Stimulated activated naive CD4-positive, alpha-beta T cell (primary cell): ENCODE measurements around the gene R3HDM4.

Experiments
- DNase-seq, 6 experiments: peaks; one replicate each; lab custom pipeline; 2025; lab: John Stamatoyannopoulos, UW

The R3HDM4 gene

GRCh38 chr19:912181-913079 lies 589 bp downstream of the R3HDM4 start:
- DNase-seq: peak in 3 of 6 experiments; percentile 39 to 64 (median 50)

GRCh38 chr19:911197-912033 lies 1.6 kb downstream of the R3HDM4 start:
- DNase-seq: peak in 4 of 6 experiments; percentile 18 to 56 (median 24)

- peak in 2 of 6 experiments; percentile 27 to 33 for DNase-seq
Observed at GRCh38 chr19:907183-907853, 5.7 kb downstream of the R3HDM4 start.

DNA sequence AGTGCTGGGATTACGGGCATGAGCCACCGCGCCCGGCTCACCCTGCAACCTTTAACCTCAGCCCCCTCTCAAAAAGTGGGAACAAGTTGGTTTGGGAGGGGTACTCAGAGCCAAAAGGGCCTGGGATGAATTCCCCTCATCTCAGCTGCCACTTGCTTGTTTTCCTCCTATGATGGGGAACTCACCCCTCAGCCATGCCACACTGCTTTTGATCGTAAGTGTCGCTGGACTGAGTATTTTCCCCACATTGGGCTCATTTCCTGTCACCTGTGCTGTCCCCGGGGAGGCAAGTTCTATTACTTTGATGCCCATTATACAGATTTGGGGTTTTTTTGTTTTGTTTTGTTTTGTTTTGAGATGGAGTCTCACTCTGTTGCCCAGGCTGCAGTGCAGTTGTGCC lies 6.5 kb downstream of the R3HDM4 start:
- peak in 3 of 6 experiments; percentile 14 to 28 (median 18) for DNase-seq

DNA sequence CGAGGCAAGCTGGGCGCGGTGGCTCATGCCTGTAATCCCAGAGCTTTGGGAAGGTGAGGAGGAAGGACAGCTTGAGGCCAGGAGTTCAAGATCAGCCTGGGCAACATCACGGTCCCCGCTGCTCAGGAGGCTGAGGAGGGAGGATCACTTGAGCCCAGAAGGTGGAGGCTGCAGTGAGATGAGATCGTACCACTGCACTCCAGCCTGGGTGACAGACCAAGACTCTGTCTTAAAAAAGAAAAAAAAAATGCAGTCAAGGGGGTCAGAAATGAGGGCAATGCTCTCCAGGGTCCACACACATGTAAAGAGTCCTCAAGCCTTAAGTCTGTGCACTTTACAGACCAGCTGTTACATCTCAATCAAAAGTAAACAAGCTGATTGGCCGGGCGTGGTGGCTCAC lies 8.5 kb downstream of the R3HDM4 start:
- DNase-seq: no peak

DNA sequence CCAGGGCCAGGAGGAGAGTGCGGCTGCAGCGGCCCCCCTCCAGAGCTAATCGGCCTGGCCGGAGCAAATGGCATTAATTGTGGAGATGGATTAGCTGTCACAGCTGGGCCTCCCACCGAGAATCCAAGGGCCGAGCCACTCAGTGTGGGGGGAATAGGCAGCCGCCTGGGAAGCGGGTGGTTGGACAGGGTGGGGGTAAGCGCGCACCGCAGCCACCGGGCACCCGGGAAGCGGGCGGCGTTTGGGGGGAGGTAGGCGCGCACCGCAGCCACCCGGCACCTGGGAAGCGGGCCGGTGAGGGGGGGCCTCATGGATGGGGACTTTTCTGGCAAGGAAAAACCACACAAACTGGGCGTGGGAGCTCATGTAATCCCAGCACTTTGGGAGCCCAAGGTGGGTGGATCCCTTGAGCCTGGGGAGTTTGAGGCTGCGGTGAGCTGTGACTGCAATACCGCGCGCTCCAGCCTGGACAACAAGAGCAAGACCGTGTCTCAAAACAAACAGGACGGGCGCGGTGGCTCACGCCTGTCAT lies 9.7 kb downstream of the R3HDM4 start:
- no peak for DNase-seq

DNA sequence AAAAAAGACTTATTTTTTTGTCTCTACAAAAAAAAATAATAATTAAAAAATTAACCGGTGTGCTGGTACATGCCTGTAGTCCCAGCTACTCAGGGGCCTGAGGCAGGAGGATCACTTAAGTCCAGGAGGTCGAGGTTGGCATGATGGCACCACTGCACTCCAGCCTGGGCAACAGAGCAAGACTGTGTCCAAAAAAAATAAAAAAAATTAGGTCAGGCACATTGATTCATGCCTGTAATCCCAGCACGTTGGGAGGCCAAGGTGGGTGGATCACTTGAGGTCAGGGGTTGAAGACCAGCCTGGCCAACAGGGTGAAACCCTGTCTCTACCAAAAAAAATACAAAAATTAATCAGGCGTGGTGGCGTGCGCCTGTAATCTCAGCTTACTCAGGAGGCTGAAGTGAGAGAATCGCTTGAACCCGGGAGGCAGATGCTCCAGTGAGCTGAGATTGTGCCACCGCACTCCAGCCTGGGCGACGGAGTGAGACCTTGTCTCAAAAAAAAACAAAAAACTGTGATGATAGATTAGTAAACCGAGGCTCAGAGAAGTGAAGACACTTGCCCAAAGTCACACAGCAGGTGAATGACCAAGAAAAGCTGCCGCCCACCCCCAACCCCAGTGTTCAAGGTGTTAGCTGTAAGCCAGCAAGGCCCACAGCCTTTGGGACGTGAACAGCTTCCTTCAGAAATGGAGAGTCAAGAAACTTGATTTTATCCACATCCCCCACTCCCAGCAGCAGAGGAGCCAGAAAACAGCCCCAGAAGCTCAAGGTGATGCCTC lies 10.4 kb downstream of the R3HDM4 start:
- DNase-seq: no peak

GRCh38 chr19:902093-902370 lies 11.0 kb downstream of the R3HDM4 start:
- no peak for DNase-seq

DNA sequence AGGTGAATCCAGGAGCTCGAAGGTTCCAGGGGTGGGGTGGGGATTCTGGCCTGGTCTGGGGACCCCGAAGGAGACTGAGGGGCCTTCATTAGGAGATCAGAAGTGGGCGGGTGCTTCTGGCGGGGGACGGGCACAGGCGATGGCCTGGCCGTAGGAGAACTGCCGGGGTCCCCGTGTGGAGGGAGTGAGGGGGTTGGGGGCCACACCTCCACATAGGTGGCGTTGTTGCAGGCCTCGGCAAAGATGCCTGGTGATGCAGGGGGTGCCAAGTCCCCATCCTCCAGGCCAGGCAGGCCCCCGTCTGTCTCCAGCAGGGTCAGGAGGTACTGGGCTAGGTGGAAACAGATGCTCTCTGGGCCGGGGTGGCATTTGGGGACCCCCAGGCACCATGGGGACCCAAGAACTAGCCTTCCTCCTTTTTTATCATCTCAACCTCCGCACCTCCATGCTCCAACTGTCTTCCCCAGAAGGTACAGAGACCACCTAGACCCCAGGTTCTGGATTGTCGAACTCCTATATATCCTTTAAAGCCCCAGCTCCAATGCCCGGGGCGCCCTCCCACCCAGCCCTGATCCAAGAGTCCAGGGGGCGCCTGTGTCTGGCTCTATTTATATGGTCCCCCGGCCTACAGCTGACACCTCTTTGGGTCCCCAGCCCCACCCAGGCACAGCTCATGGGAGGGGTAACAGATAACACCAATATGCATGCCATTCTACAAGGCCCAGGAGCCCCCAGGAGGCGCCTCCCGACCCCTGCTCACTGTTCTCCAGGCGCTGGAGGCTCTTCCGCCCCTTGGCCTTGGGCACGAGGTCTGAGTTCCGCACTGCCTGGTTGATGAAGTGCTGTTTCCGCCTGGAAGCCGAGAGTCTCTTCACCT lies 11.6 kb downstream of the R3HDM4 start:
- no peak for DNase-seq

DNA sequence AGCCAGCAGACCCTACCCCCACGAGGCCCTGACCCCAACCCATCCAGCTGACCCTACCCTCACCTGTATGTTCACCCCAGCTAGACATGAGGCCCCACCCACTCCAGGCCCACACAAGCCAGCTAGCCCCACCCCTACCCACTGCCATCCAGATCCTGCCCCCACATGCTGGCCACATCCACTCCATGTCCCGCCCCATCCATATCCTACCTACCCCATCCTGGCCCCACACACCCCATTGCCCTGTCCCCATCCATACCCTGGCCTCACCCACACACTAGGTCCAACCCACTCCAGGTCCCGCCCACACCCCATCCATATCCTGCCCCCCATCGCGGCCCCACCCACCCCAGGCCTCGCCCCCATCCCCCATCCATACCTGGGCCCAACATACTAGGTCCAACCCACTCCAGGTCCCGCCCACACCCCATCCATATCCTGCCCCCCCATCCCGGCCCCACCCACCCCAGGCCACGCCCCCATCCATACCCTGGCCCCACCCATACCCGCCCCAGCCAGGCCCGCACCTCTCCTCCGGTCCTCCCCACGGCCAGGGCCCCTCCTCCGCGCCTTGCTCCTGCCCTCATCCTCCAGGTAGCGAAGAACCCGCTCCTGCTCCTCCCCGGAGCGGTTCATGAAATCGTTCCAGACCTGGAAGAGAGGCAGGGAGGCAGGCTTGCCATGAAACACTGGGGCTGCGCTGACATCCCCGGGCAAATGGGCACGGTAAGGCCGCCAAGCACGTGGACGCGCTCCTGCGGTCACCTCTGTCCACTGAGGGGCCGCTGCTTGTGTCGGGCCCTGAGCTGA lies 12.5 kb downstream of the R3HDM4 start:
- DNase-seq: peak; percentile 14 to 46 (median 40)

GRCh38 chr19:900043-900301 lies 13.0 kb downstream of the R3HDM4 start:
- DNase-seq: no peak

DNA sequence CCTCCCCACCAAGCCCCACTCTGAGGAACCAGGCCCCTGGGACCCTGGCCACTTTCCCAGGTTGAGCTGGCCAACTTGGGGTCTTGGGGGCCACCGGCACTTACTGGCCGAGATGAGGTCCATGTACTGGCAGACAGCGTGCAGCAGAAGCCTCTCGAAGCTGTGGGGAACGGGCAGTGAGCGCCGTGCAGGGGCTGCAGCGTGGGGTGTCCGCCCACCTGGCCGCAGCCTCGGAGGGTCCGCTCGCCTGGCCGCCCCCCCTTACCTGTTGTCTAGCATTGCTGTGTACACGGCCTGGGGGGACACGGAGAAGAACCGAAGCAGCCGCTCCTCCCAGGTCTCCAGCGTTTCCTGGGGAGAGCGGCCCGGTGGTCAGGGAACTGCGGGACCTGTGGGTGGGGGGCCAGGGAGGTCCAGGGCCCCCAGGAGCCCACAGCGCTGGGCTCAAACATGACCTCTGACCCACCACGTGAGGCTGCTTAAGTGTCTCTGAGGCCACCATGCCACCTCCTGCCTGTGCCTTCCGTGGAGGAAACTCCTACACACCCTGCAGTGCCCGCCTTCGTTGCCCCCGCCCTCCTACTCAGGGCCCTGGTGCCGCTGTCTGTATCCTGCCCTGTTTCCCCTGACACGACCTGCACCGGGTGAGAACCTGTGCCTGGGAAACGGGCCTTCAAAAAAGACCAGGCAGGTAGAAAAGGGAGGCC lies 13.5 kb downstream of the R3HDM4 start:
- DNase-seq: no peak

GRCh38 chr19:898663-899062 lies 14.4 kb downstream of the R3HDM4 start:
- peak; percentile 30 to 58 (median 50) for DNase-seq

DNA sequence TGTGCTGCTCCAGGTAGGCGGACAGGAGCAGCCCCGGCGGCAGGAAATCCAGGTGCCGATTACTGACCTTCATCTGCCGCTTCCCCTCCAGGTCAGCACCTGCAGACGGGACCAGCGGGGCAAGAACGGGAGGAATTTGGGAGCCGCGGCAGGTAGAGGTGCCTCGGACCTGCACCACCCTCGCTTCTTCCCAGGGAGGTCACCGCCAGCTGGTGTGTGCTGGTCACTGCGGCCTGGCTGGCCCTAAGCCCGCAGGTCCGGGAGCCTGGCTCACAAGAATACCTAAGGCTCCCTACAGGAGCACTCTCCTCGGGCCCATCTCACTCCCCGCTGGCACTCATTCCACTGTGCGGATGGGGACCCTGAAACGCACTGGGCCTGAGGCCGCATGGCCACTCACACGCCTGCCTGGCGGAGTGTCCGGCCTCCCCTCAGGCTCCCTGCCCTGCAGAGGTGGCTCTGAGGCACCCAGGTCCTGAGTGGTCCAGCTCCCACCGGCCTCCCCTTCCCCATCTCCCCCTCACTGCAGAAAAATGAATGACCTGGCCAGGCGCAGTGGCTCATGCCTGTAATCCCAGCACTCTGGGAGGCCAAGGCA lies 15.5 kb downstream of the R3HDM4 start:
- no peak for DNase-seq

DNA sequence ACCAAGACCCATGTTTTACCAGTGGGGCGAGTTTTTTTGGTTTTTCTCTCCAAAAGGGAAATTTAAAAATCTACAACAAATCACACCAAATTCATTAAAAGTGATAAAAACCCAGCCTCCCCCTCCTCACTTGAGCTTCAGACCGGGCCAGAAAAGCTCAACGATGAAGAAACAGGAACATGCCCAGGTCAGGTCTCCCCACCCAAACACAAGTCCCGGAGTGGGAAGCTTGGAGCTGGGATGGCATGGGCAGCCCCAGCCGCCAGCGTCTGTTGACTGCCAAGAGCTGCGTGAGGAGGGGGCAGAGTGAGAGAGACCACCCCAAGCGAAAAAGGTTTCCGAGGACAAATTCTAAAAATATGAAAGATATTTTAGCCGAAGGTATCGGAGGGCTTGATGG lies 16.0 kb downstream of the R3HDM4 start:
- DNase-seq: no peak

DNA sequence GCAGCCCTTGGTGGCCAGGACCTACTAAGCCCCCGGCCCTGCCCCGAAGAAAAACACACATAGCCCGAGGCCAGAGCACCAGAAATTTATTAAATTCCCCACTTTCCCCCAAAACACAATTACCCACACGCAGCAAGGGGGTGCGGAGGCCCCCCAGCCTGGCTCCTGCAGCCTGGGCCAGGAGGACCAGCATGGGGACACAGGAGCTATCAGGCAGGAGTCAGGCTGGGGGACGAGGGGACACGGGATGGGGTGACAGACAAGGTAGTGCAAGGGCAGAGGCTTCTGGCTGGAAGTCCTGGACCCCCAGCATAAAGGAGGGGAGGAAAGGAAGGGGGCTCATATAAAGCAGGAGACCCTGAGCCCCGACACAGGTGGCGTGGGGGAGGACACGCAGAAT lies 16.6 kb downstream of the R3HDM4 start:
- no peak for DNase-seq

DNA sequence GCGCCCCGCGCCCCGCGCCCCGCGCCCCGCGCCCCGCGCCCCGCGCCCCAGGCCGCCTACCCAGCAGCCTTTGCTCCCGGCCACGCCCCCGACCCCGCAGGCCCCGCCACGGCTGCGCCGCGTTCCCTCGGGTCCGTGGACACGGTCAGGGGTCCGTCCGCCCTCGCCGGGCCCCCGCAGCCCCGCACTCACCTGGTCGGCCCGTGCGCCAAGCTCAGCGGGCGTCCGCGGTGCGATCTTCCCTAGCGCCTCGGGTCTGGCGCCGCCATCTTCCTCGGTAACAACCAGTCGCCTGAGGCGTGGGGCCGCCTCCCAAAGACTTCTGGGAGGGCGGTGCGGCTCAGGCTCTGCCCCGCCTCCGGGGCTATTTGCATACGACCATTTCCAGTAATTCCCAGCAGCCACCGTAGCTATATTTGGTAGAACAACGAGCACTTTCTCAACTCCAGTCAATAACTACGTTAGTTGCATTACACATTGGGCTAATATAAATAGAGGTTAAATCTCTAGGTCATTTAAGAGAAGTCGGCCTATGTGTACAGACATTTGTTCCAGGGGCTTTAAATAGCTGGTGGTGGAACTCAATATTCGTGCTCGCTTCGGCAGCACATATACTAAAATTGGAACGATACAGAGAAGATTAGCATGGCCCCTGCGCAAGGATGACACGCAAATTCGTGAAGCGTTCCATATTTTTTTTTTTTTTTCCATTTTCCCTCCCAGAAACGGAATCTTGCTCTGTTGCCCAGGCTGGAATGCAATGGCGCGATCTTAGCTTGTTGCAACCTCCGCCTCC lies 19.9 kb downstream of the R3HDM4 start, which contains the start of the genes MED16 and RNU6-9:
MED16 (minus strand) TSS at position 294 of the 796 bp plus-strand sequence. CDS start 2,056 bp downstream, outside the sequence.
RNU6-9 (plus strand) TSS at position 591 of the 796 bp plus-strand sequence.
- DNase-seq: peak; percentile 83 to 96 (median 88)
